Epithelial cell of prostate (primary cell): Measurements from ENCODE around the gene KLHL42.
A peak's percentile ranks its signal among the peaks of the same experiment; 100 is the strongest.
"Not testable (repeated sequence)": the region's sequence is repeated elsewhere in the genome, so short reads cannot be mapped to it uniquely, and the experiment has no call there.

Source experiments
- DNase-seq: peaks from one replicate; pipeline ENCODE4 v3.0.0-alpha.2; 2011; ENCODE audit warnings: low read depth, low spot score
- H3K27ac ChIP-seq: fragments of 450-650 bp; 2 replicates; pipeline ENCODE4 v1.5.1; 2017; ENCODE audit warnings: mild to moderate bottlenecking

Gene KLHL42, protein sequence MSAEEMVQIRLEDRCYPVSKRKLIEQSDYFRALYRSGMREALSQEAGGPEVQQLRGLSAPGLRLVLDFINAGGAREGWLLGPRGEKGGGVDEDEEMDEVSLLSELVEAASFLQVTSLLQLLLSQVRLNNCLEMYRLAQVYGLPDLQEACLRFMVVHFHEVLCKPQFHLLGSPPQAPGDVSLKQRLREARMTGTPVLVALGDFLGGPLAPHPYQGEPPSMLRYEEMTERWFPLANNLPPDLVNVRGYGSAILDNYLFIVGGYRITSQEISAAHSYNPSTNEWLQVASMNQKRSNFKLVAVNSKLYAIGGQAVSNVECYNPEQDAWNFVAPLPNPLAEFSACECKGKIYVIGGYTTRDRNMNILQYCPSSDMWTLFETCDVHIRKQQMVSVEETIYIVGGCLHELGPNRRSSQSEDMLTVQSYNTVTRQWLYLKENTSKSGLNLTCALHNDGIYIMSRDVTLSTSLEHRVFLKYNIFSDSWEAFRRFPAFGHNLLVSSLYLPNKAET

DNA sequence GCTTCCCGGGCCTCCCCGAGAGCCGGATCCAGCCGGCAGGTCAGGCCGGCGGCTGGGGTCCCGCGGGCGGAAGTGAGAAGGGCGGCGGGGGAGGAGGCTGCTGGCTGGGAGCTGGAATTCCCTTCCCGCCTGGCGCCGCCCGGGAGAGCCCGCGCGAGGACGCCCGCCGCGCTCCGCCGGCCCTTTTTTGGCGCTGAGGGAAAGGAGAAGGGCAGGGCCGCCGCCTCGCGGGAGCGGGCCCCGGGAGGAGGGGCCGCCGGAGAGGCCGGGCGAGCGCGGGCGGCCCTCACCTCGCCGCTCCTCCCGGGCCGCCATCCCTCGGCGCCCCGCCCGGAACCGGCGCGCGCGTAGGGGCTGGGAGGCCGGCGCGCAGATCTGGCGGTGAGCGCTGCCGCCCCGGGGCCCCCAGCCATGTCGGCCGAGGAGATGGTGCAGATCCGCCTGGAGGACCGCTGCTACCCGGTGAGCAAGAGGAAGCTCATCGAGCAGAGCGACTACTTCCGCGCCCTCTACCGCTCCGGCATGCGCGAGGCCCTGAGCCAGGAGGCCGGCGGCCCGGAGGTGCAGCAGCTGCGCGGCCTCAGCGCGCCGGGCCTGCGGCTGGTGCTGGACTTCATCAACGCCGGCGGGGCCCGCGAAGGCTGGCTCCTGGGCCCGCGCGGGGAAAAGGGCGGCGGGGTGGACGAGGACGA is at the start of gene KLHL42, which contains the start of gene MANSC4:
Gene KLHL42 (plus strand): TSS at position 314 of the 692 bp plus-strand sequence. CDS start 98 bp downstream, at position 412.
Gene MANSC4 (minus strand): TSS at position 317 of the 692 bp plus-strand sequence. CDS start 8,960 bp downstream, outside the sequence.
- H3K27ac ChIP-seq, result peak within 1 kb of the TSS; percentile 85
- DNase-seq, result peak; percentile 8

DNA sequence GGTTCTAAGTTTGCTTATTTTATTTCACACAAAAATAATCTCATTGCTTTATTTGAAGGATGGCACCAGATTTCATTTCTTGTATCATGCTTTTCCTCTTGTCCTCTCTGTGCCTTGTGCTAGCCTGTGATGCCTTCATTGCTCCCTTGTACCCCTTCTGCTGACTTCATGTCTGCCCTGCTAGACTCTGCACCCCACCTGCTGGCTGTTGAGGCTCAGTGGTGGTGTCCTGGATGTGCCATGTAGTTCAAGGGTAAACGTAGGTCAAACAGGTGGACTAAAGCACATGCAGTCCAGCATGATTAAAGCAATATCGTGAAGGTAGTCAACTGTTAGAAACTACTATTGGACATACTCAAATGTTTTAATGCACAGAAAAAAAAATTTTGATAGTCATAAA is 47.8 kb upstream of the KLHL42 start:
- no peak for DNase-seq
- no peak overlapping the region for H3K27ac ChIP-seq

DNA sequence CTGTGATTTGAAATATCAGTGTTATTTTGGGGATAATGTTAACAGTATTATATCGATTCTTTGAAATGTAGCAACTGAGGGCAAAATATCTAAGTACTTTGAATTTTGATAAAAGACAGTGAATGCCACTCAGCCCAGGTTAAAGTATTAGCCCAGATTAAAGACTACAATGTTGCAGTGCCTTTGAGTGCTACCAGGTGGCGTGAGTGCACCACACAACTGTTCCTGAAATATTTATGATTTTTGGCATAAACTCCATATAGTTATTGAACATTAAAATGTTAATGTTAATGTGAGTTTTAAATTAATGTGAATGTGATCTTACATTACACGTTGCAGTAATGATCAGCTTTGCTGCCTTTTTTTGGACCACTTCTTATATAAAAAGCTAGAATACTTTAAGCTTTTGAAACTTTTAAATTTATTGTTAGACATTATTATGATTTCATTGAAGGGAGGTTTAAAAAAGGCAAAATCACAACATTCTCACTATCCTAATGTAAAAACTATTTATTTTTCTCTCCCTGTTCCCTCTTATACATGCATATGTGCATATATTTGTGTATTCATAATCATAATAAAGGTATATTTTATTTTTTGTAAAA is 46.9 kb upstream of the KLHL42 start:
- no peak overlapping the region for H3K27ac ChIP-seq
- no peak for DNase-seq

DNA sequence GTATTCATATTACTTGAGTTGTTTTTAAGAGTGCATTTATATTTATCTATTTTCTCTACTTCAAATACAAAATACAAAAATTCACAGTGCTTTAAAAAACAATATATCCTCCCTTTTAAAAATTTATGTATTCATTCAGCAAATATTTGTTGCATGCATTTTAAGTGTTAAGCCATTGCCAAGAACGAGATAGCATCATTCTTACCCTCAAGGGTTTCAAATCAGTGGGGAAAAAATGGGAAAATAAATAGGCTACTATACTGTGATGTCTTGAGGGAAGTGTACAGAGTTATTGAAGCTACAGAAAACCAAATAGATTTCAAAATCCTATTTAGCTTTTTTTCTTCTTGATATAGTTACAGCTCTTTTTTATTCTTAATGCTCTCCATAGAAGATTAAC is 46.2 kb upstream of the KLHL42 start:
- no peak for DNase-seq
- H3K27ac ChIP-seq, result no peak overlapping the region

DNA sequence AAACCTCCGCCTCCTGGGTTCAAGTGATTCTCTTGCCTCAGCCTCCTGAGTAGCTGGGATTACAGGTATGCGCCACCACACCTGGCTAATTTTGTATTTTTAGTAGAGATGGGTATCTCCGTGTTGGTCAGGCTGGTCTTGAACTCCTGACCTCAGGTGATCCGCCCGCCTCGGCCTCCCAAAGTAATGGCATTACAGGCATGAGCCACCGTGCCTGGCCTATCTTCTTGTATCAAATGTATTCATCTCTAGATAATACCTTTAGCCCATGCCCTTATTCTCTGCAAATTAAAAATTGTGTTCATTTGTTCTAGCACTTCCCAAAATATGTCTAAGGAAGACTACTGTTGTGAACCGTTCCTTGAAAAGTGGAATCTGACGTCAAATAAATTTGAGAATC is 45.7 kb upstream of the KLHL42 start:
- not testable (repeated sequence) for H3K27ac ChIP-seq, DNase-seq

DNA sequence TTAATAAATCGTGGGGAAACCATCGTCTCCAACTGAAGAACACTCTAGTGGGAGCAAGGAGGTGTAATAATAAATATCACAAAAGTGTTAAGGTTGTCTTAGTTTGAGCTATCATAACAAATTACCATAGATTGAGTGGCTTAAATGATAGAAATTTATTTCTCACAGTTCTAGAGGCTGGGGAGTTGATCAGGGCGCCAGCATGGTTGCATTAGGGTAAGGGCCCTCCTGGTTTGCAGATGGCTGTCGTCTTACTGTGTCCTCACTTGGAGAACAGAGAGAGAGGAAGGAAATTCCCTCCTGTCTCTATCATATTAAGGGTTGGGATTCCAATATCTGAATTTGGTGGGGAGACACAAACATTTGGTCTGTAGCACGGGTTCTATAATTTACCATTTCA is 36.4 kb upstream of the KLHL42 start:
- no peak for DNase-seq
- H3K27ac ChIP-seq, result no peak overlapping the region

DNA sequence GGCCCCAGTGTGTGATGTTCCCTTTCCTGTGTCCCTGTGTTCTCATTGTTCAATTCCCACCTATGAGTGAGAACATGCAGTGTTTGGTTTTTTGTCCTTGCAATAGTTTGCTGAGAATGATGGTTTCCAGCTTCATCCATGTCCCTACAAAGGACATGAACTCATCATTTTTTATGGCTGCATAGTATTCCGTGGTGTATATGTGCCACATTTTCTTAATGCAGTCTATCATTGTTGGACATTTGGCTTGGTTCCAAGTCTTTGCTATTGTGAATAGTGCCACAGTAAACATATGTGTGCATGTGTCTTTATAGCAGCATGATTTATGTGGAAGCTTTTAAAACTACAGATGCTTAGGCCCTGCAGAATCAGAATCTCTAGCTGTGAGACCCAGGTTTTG is 34.3 kb upstream of the KLHL42 start:
- DNase-seq, H3K27ac ChIP-seq: not testable (repeated sequence)

DNA sequence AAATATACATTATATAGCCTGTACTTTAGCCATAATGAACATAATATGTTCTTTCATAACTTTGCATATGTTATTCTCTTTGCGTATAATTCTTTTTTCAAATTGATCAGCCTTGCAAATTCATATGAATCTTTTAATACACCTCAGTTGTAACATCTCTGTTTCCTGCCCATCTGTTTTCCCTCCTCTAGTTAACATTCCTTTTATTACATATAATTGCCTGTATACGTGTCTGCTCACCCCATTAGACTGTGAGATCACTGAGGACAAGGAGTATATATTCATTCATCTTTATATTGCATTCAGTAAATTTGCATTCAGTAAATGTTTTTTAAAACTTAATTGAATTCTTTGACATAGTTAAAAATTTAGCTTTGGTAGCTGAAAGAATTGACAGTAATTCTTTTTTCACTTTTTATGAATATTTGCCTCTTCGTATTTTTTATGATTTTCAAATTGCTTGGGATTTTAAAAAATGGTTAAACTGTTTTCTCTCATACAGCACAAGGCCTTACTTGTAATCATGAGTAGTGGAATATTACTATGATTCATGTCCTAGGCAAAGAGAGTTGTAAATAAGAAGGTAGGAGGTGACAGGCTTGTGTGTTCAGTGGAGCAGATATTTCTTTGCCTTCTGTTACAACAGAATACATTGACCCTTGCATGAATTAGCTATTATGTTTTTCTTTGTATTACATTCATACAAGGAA is 32.8 kb upstream of the KLHL42 start:
- peak; percentile 5 for DNase-seq
- peak overlapping the region; percentile 90 for H3K27ac ChIP-seq

DNA sequence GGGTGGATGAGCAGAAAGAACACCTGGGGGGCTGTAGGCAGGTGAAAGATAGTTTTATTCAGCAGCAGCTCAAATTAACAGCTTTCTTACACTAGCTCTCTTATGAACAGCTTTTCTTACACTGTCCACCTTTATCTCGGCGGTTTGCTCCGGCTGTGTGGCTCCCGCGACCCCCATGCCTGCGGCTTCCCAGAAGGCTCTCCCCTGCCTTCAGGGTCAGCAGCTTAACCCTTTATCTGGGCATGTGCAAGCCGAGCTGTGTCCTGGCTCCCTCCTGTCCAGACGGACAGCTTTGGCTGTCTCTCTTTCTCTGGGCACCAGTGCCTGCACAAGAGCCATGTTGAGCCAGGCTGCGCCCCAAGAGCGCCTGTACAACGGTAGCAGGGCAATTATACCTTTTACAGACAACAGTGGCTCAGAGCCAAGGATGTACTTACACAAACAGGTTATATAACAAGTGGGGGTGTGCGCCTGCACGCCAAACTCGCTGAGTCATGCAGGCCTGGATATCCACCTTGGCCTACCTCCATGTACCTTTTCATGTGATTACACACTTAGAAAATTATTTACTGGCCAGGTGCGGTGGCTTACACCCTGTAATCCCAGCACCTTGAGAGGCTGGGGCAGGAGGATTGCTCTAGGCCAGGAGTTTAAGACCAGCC is 28.5 kb upstream of the KLHL42 start:
- peak overlapping the region; percentile 60 for H3K27ac ChIP-seq
- DNase-seq, result peak; percentile 87

DNA sequence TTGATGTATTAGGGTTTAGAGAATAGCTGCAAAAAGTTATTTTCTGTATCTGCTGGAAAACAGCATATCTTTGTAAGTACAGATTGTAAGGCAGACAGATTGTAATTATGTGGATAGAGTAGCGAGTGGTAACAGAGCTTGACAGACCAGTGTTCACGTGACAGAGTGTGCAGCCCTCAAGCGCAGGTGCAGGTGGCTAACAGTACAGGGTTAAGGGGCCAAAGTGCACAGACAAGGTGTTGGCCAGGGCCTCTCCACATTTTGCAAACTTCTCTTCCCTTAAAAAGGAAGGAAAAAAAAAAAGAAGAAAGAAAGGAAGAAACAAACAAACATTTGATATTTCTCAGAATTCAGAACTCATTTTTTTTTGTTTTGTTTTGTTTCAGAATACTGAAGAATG is 25.2 kb upstream of the KLHL42 start:
- H3K27ac ChIP-seq, result no peak overlapping the region

DNA sequence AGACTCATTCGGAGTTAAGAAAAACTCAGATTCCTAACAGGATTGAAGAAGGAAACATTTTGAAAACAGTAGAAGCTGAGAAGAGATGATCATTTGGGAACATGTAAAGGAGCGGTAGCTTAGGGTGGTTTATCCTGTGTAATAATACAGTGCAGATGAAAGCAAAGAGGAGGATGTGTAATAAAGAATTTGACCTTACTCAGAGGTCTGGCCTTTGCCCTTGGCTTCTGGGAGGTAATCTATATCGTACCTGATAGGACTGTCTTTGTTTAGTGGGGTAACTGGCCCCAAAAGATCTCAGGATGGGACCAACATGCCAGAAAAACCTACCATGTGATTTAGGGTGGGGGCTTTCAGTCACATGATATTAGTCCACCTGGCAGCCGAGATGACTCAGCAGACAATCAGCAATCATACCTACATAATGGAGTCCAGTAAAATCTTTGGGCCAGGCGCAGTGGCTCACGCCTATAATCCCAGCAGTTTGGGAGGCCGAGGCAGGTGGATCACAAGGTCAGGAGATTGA is 23.3 kb upstream of the KLHL42 start:
- DNase-seq, result no peak
- H3K27ac ChIP-seq, result no peak overlapping the region

More for the DNA sequence above, 25.2 kb upstream of the KLHL42 start:
- DNase-seq, result no peak

DNA sequence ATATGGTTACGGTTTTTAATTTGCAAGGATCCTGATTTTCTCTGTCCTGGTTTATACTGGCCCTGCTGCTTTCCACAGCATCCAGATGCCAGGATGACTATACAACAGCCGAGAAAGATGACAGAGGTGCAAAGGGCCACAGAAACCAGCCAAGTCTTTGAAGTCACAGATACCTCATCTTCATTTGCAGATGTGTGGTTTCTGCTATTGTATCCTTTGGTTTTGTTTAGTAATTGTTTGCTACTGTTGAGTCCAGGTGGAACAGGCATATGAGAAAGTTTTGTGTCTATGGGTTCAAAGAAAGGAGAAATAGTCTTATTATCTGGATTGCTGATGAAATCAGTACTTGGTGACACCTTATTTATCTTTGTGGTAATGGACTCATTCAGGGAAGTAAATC is 17.3 kb upstream of the KLHL42 start:
- H3K27ac ChIP-seq, result no peak overlapping the region
- DNase-seq, result no peak

DNA sequence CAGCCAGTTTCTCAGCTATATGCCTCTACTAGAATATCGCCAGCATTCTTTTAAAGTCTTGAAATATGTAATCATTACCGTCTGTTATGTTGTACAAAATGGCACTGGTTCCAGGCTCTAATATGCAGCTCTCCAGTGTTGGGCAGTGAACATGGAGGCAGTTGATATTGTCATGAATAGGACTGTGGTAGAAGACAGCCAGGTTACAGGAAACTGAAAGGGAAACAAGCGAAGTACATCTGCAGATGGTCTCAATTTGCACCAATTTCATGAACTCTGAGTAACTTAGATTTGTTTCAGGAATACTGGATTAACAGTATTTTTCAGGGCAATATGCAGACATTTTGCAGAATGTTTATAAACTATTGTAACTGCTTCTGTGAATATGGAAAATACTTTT is 13.4 kb upstream of the KLHL42 start:
- no peak for DNase-seq
- H3K27ac ChIP-seq, result no peak overlapping the region

DNA sequence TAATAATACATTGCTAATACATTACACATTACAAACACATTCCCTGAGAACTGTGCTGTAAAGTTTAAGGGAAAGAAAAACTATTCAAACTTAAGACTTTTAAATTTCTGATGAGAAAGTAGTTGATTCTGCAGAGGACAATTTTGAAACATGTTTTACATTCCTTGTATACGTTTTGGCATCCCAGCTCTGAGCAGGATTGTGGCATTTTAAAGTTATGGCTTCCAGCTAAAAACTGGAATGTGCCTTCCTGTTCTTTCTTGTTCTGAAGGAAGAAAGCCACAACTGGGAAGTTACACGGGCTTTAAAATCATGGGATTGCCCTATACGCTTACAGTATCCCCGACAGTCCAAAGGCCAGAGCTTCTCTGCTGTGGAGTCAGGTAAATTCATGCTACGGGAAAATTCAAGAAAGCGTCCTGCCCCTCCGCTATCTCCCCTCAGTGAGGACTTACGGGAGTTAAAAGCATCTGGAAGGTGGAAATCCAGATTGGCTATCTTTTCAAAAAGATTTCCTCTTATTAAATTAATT is 10.8 kb upstream of the KLHL42 start:
- DNase-seq, result no peak
- H3K27ac ChIP-seq, result no peak overlapping the region

DNA sequence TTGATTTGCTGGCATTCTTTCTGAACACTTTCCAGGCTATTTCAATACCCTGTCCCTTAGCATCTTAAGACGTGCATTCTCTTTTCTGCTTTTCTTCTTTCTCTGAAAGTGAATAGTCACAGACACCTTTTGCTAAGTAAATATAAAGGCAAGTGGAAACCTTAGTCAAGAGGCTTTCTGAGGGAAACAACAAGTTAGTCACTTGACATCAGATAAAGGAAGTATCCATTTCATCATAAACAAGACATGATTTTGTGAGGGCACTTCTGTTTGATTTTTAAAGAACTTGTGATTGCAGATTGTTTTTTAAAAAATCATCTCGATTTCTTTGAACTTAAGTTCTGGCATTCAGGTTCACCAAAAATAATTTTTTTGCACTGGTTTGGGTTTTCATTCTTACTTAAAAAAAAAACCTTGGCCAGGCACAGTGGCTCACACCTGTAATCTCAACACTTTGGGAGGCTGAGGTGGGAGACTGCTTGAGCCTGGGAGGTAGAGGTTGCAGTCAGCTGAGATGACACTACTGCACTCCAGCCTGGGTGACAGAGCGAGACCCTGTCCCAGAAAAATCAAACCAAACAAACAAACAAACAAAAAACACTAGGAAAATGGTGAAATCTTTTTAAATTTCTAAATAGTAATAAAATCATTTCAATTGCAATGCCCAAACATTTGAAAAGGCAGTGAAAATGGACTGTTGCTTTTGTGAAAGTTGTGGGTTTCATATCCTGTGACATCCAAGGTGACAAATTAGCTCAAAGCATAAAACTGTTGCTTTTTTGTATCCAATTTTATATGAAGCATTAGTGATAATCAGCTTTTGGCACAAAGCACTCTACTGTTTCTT is 8.3 kb upstream of the KLHL42 start:
- DNase-seq, result peak; percentile 20
- H3K27ac ChIP-seq, result peak overlapping the region; percentile 48

DNA sequence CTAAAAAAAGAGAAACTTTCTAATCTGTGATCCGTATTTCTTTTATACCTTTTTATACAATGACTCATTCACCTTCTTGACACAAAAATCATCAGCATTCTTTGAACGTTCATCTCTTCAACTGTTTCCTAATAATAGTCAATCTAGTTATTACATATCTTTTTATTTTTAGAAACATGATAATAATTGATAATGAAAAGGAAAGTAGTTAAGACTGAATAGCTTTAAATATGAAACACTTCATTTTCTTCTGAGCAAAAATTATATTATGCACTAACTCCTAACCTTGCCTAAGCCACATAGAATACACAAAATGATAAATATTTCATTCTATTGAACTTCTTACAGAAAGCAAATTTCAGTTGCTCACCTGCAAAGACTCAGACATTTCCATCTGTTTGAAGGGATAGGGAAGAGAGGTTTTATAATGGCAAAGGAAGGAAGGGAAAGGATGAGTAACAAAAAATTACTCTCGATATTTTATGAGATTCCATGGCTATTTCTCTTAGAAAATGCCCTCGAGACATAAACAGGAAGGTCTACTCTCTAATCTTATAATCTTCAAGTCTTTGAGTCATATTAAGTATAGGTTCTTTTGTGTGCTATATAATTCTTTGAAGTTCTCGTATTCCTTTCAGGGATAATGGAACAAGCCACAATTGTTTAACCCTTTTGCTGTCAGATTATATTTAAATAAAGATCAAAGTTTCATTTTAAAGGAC is 7.5 kb upstream of the KLHL42 start:
- peak; percentile 40 for DNase-seq
- peak overlapping the region; percentile 48 for H3K27ac ChIP-seq

DNA sequence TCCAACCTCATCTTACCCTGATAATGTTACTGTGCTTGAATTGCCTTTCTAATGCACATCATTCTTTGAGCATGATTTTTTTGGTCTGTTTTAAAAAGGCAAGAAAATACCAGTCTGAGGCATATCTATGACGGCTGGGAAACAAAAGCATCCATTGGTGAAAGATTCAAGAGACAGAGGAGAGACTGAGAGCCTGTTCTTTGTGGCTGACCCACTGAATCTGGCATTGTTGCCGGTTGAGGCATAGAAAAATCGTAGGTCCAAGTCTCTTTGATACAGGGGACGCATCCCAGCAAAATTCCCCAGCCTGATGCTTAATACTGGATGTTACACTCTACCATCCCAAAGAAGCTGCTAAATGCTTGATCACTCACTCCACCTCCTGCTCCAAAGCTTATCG is 2.9 kb upstream of the KLHL42 start:
- no peak overlapping the region for H3K27ac ChIP-seq
- DNase-seq, result no peak

DNA sequence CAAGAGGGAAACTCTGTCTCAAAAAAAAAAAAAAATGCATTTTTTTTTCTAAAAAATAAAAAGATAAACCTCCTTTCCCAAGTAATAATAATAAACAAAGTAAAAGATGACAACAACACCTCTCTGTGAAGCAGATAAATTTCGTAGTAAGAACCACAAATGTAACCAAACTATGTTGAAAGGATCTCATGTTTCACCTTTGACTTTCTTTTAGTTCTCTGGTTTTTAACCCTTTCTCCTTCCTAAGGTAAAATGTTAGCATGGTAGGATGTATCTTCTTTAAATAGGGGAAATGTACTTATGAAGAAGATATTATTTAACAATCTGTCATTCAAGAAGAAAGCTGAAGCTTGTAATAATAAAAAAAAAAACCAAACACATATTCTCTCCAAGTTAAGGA is 1.8 kb upstream of the KLHL42 start:
- no peak overlapping the region for H3K27ac ChIP-seq
- DNase-seq, result no peak
